ENCODE results near the gene MBD2. TPM values are rescaled to one million over a fixed set of nuclear protein-coding genes. Genes with fewer than 3 reads are reported as not detected.

Gene MBD2
- total RNA-seq, 1 donor from 2014 or later: 111 TPM

GRCh38 chr18:54181856-54182602 is 42.4 kb downstream of the MBD2 start:
- no peak for TF ChIP-seq CTCF (IDR thresholded peaks at IDR 0.05)
- DNase-seq (ENCODE audit: low spot score in 2 of 2): no peak
- H3K4me1 ChIP-seq: no peaks in the 10 kb centered on the region
- H3K9me3 ChIP-seq: no peaks in the 10 kb centered on the region
- intact Hi-C loops (cut with DNase I): no loop called here
- peaks cover 0 to 16% of the 10 kb centered on the region in 2 donors for H3K36me3 ChIP-seq
- no peaks in the 10 kb centered on the region for H3K27me3 ChIP-seq
- no peak overlapping the region for H3K4me3 ChIP-seq
- H3K27ac ChIP-seq: no peak overlapping the region

- H3K9me3 ChIP-seq: no peaks in the 10 kb centered on the region
- no peak overlapping the region for H3K4me3 ChIP-seq
- intact Hi-C loops (cut with DNase I): no loop called here
- H3K27me3 ChIP-seq: no peaks in the 10 kb centered on the region
- no peaks in the 10 kb centered on the region for H3K36me3 ChIP-seq
- TF ChIP-seq CTCF (IDR thresholded peaks at IDR 0.05): no peak
- no peaks in the 10 kb centered on the region for H3K4me1 ChIP-seq
- no peak for DNase-seq (ENCODE audit: low spot score in 2 of 2)
- H3K27ac ChIP-seq: no peak overlapping the region
Observed at GRCh38 chr18:54173980-54174630, 50.4 kb downstream of the MBD2 start.

- DNase-seq (ENCODE audit: low spot score in 2 of 2): no peak
- Histone ChIP-seq H3K9me3 (no peaks in the 10 kb centered on the region), H3K4me3 (no peak overlapping the region), H3K4me1 (no peaks in the 10 kb centered on the region), H3K27me3 (no peaks in the 10 kb centered on the region), H3K27ac (no peak overlapping the region), H3K36me3 (no peaks in the 10 kb centered on the region)
- no peak for TF ChIP-seq CTCF (IDR thresholded peaks at IDR 0.05)
- intact Hi-C loops (cut with DNase I): no loop called here
Observed at GRCh38 chr18:54173250-54173649, 51.2 kb downstream of the MBD2 start.

- no peak for TF ChIP-seq CTCF (IDR thresholded peaks at IDR 0.05)
- intact Hi-C loops (cut with DNase I): no loop called here
- H3K4me3 ChIP-seq: no peak overlapping the region
- H3K27me3 ChIP-seq: no peaks in the 10 kb centered on the region
- no peak for DNase-seq (ENCODE audit: low spot score in 2 of 2)
- H3K27ac ChIP-seq: no peak overlapping the region
- peaks cover 1 to 5% of the 10 kb centered on the region in 2 donors for H3K36me3 ChIP-seq
- H3K9me3 ChIP-seq: no peaks in the 10 kb centered on the region
- no peaks in the 10 kb centered on the region for H3K4me1 ChIP-seq
Observed at GRCh38 chr18:54169431-54170403, 54.8 kb downstream of the MBD2 start.

GRCh38 chr18:54165450-54165849 is 59.0 kb downstream of the MBD2 start:
- H3K27ac ChIP-seq: no peak overlapping the region
- intact Hi-C loops (cut with DNase I): no loop called here
- H3K4me1 ChIP-seq: no peaks in the 10 kb centered on the region
- TF ChIP-seq CTCF (IDR thresholded peaks at IDR 0.05): no peak
- no peaks in the 10 kb centered on the region for H3K27me3 ChIP-seq
- no peaks in the 10 kb centered on the region for H3K9me3 ChIP-seq
- no peak overlapping the region for H3K4me3 ChIP-seq
- peaks cover 24 to 28% of the 10 kb centered on the region in 2 donors for H3K36me3 ChIP-seq
- DNase-seq (ENCODE audit: low spot score in 2 of 2): no peak

All from ascending aorta (tissue), 2 donors.